ENCODE data around the gene TMEM54.

The TMEM54 gene

GRCh38 chr1:32884726-32885125 lies 16.5 kb downstream of the TMEM54 start:
- DNase-seq (ENCODE audit: low read depth): no peak
- in situ Hi-C loops (cut with HindIII; ENCODE audit: low sequenced_read_pairs): no loop called here
- TF ChIP-seq, protein P1, sequence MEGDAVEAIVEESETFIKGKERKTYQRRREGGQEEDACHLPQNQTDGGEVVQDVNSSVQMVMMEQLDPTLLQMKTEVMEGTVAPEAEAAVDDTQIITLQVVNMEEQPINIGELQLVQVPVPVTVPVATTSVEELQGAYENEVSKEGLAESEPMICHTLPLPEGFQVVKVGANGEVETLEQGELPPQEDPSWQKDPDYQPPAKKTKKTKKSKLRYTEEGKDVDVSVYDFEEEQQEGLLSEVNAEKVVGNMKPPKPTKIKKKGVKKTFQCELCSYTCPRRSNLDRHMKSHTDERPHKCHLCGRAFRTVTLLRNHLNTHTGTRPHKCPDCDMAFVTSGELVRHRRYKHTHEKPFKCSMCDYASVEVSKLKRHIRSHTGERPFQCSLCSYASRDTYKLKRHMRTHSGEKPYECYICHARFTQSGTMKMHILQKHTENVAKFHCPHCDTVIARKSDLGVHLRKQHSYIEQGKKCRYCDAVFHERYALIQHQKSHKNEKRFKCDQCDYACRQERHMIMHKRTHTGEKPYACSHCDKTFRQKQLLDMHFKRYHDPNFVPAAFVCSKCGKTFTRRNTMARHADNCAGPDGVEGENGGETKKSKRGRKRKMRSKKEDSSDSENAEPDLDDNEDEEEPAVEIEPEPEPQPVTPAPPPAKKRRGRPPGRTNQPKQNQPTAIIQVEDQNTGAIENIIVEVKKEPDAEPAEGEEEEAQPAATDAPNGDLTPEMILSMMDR (IDR thresholded peaks at IDR 0.05; ENCODE audit: low read depth, low read length, missing control alignments): no peak
- H3K4me3 ChIP-seq (ENCODE audit: low read depth, low read length): no peak overlapping the region

DNA sequence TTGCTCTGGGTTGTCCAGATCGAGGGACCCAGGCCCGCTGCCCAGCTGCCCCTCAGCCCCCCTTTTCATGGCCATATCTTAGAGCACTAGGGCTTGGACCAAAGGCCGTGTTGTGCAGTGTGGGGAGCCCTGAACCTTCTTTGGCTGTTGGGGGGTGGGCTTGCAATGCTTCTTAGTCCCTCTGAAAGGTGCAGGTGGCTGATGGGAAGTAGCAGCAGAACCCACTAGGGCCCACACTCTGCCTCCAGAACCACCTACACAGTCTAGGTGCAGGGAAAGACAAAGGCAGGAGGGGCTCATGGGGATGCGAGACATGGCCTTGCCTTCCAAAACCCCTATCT lies 17.2 kb downstream of the TMEM54 start:
- DNase-seq (ENCODE audit: low read depth): no peak
- no peak overlapping the region for H3K4me3 ChIP-seq (ENCODE audit: low read depth, low read length)
- in situ Hi-C loops (cut with HindIII; ENCODE audit: low sequenced_read_pairs): no loop called here
- TF ChIP-seq, protein P1 (IDR thresholded peaks at IDR 0.05; ENCODE audit: low read depth, low read length, missing control alignments): no peak

GRCh38 chr1:32883338-32884031 lies 17.7 kb downstream of the TMEM54 start:
- no peak overlapping the region for H3K4me3 ChIP-seq (ENCODE audit: low read depth, low read length)
- in situ Hi-C loops (cut with HindIII; ENCODE audit: low sequenced_read_pairs): no loop called here
- no peak for DNase-seq (ENCODE audit: low read depth)
- TF ChIP-seq, protein P1 (IDR thresholded peaks at IDR 0.05; ENCODE audit: low read depth, low read length, missing control alignments): no peak

- TF ChIP-seq, protein P1 (IDR thresholded peaks at IDR 0.05; ENCODE audit: low read depth, low read length, missing control alignments): no peak
- DNase-seq (ENCODE audit: low read depth): no peak
- in situ Hi-C loops (cut with HindIII; ENCODE audit: low sequenced_read_pairs): no loop called here
- no peak overlapping the region for H3K4me3 ChIP-seq (ENCODE audit: low read depth, low read length)
Measured at GRCh38 chr1:32881871-32882850, 19.0 kb downstream of the TMEM54 start.

DNA sequence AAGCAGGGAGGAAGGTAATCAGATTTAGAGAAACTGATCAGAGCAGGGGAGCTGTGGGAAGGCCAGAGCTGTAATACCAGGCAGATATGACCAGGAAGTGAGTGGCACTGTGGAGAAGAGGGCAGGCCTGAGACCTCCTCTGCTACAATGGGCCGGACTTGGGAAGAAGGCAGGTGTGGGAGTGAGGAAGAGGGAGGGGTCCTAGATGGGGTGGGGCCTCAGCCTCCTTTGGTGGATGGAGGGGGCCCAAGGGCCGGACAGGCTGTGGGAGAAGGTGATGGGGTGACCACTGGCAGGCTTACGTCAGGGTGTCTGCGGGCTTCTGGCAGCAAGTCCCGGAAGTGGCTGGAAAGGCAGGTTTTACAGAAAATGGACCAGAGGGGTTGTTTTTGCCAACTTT lies 19.9 kb downstream of the TMEM54 start:
- in situ Hi-C loops (cut with HindIII; ENCODE audit: low sequenced_read_pairs): no loop called here
- no peak overlapping the region for H3K4me3 ChIP-seq (ENCODE audit: low read depth, low read length)
- no peak for DNase-seq (ENCODE audit: low read depth)
- TF ChIP-seq, protein P1 (IDR thresholded peaks at IDR 0.05; ENCODE audit: low read depth, low read length, missing control alignments): no peak

- TF ChIP-seq, protein P1 (IDR thresholded peaks at IDR 0.05; ENCODE audit: low read depth, low read length, missing control alignments): no peak
- no peak for DNase-seq (ENCODE audit: low read depth)
- in situ Hi-C loops (cut with HindIII; ENCODE audit: low sequenced_read_pairs): no loop called here
- no peak overlapping the region for H3K4me3 ChIP-seq (ENCODE audit: low read depth, low read length)
Measured at GRCh38 chr1:32878637-32879041, 22.6 kb downstream of the TMEM54 start.
